Superior temporal gyrus (tissue), 1 donor: Measurements from ENCODE around the gene ADA.
"Not testable (repeated sequence)": the region's sequence is repeated elsewhere in the genome, so short reads cannot be mapped to it uniquely, and the experiment has no call there.

ENCODE experiments used
- DNase-seq: peaks from one replicate; pipeline ENCODE4 v3.0.0-alpha.2; 2016; ENCODE audit errors: extremely low spot score

ADA gene

DNA sequence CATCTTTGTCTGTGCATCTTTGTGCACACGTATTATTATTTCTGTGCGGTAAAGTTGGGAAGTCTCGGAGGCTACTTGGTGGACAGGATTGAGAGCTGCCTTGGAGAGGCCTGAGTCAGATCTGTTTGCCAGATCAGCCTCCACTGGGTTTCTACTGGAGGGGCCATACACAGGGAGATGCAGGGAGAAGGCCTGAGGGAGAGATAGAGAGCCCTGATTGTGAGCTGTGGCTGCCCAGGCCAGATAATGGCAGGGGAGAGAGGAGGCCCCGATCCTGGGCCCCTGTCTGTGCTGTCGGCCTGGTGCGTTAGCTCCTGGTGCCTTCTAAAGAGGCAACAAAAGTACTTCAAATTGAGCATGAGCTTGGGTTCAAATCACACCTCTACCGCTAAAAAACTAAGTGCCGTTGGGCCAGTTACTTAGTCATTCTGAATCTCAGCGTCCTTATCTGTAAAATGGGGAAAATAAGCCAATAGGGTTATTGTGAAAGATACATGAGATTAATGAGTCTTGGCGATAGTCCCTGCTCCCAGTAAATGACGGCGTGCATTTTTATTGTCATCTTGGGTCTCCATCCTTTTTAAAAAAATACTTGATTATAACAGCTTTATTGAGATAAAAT lies 27.6 kb upstream of the ADA start:
- no peak for DNase-seq

DNA sequence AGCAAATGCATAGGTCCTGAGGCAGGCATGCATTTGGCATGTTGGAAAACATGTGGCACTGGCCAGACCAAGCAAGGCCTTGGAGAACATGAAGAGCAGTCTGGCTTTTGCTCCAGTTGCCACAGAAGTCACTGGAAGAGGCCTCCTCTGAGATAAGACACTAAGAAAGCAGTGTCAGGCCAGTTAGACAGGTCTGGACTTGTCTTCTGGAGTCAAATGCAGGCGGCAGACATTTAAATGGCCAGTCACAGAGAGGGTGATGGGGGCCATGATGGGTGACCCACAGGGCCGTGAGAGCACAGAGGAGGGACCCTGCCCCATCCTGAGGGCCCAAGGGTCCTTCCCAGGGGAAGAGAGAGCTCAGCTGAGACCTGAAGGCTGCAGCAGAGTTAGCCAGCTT lies 26.7 kb upstream of the ADA start:
- no peak for DNase-seq

DNA sequence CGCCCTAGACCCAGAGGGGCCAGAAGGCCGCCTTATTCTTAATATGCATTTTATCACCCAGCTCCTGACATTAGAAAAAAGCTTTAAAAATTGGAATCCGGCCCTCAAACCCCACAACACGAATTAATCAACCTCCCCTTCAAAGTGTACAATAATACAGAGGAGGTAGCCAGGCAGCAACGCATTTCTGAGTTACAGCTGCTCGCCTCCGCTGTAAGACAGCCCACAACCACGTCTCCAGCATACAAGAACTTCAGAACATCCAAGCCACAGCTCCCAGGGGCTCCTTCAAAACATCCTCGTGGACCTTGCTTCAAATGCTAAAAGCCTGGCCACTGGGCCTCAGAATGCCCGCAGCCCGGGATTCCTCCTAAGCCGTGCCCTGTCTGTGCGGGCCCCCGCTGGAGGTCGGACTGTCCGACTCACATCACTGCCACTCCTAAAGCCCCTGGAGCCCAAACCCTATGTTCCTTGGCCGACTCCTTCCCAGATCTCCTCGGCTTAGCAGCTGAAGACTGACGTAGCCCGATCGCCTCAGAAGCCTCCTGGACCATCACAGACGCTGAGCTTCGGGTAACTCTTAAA lies 20.9 kb upstream of the ADA start:
- DNase-seq: not testable (repeated sequence)

DNA sequence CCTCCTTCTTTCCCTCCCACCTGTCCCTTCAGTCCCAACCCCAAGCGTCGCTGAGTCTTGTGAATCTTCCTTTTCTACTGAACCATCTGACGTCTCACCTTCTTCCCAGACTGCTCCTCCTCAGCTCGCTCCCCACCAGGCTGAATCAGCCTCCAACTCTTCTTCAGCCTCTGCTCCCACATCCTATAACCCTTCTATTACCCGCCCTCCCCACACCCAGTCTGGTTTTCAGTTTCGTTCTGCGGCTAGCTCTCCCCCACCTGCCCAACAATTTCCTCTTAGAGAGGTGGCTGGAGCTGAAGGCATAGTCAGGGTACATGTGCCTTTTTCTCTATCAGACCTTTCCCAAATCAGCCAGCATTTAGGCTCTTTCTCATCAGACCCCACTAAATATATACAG lies 20.0 kb upstream of the ADA start:
- not testable (repeated sequence) for DNase-seq

DNA sequence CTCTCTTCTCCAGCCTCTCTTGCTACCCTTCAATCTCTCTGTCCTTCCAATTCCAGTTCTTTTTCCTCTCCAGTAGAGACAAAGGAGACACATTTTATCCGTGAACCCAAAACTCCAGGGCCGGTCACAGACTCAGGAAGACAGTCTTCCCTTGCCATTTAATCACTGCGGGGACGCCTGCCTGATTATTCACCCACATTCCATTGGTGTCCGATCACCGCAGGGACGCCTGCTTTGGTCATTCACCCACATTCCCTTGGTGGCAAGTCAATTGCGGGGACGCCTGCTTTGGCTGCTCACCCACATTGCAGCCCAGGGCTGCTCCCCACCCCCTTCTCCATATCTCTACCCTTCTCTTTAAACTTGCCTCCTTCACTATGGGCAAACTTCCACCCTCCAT lies 19.4 kb upstream of the ADA start:
- not testable (repeated sequence) for DNase-seq

DNA sequence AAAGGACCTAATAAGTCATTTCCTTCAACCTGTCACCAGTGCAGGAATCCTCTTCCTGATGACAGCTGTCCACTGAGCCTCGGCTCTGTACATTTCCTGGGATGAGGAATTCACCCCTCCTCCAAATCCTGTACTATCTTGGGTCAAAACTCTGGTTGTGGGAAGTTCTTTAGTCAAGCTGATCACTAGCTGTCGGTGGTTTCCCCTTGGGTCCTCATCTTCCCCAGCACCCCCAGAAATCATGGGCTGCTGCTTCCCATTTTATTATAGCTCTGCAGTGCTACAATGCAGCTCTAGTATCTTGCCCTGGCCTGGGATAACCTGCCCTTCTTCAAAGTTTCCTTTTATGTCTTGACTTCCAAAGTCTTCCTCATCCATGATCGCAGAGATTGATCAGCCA lies 14.6 kb upstream of the ADA start:
- no peak for DNase-seq

DNA sequence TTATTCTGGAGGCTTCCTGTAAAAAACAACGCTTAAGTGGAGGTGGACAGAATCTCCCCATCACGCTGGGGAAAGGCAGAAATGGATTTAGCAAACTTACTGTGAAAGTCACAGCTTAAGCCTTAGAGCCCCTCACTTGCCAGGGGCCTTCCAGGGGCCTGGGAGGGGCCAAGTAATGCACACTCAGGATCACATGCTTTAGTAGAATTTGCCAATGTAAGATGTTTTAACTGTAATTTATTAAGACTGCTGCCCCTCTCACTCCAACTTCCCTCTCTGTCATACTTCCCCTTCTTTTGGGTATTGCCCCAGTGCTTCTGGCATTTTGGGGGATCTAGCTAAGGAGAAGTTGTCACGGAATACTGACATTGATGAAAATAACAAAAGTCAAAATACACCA lies 12.6 kb upstream of the ADA start:
- no peak for DNase-seq

DNA sequence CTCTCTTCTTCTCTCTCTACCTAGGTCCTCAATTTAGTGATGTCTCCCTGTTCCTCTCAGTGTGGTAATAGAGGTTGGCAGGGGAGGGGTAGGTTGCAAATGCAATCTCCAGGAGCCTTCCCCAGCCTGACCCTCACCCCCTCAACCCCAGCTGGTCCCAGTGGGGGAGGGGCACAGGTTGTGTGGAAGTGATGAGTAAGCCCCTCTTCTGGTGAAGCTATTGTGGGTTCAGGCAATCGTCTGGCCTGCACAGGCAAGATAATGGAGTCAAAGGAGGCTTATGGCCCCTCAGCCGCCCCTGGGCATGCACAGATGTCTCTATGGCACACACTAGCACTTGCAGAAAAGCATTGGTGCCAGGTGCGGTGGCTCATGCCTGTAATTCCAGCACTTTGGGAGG lies 10.8 kb upstream of the ADA start:
- DNase-seq: no peak

DNA sequence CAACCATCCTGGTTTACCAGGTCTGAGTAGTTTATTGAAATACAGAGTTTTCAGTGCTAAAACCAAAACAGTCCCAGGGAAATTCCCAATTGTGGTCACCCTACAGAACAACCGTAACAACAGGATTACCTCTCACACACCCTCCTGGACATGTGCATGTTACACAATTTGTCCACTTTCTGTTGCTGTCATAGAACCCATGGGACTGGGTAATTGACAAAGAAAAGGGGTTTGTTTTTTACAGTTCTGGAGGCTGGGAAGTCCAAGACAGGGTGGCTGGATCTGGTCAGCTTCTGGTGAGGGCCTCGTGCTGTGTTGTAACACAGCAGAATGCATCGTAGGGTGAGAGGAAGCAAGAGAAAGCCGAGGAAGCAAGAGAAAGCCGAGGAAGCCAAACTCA lies 9.1 kb upstream of the ADA start:
- no peak for DNase-seq

DNA sequence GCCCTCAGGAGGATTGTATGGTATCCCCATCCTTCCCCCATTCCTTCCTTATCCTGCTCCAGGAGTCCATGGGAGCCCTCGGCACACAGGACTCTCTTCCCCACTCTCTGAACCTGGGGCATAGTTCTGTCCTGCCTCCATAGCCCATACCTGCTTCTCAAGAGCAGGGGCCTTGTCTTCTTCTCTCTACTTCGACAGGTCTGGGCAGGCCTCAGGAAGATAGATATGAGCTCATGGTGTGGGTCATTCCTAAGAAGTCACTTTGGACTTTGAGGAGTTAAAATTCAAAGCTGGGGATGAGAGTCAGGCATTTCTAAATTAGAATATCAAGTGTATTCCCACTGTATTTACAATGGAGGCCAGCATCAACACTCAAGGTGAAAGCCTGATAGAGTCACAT lies 8.4 kb upstream of the ADA start:
- no peak for DNase-seq

DNA sequence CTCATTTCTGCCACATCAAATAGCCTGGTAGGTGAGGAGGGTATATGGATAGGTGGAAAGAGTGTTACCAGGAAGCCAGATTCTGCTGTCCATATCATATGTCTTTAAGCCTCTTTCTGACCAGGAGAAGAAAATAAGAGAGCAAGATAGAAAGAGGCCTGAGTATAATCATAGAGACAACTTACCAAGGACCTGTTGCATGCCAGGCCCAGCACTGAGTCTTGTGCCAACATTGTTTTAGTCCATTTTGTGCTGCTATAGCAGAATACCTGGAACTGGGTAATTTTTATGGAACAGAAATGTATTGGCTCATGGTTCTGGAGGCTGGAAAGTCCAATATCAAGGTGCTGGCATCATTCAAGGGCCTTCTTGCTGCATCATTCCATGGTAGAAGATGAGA lies 7.3 kb upstream of the ADA start:
- DNase-seq: no peak

DNA sequence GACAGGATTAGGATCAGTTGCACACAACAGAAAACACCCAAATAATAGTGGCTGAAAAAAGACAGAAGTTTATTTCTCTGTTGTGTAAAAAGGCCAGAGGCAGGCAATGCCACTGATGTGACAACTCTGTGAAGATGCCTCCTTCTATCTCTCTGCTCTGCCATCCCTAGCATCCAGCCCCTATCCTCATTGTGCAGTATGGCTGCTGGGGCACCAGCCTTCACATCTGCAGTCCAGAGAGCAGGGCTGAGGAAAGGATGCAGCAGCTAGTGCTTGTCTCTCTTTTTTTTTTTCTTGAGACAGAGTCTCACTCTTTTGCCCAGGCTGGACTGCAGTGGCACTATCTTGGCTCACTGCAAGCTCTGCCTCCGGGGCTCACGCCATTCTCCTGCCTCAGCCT lies 6.4 kb upstream of the ADA start:
- DNase-seq: no peak

DNA sequence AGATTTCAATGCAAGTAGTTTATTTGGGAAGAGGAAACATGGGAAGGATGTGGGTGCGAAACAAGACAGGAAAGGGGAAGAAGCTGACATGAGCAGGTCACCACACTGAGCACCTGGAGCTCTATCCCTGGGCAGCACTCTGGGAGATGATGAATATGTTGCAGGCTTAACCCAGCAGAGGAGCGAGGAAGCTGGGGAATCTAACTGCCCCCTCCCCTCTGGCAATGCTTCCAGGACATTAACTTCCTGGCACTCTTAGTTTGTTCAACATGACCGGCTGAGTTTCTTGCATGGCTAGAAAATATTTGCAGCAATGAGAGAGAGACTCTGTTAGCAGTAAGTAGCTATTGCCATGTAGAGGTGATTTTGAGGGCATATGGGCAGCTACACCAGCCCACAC lies 4.9 kb upstream of the ADA start:
- no peak for DNase-seq

DNA sequence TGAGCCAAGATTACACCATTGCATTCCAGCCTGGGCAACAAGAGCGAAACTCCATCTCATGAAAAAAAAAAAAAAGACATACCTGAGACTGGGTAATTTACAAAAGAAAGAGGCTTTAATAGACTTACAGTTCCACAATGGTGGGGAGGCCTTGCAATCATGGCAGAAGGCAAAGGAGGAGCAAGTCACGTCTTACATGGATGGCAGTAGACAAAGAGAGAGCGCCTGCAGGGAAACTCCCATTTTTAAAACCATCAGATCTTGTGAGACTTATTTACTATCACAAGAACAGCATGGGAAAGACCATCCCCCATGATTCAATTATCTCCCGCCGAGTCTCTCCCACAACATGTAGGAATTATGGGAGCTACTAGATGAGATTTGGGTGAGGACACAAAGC lies 2.7 kb upstream of the ADA start:
- DNase-seq: not testable (repeated sequence)

DNA sequence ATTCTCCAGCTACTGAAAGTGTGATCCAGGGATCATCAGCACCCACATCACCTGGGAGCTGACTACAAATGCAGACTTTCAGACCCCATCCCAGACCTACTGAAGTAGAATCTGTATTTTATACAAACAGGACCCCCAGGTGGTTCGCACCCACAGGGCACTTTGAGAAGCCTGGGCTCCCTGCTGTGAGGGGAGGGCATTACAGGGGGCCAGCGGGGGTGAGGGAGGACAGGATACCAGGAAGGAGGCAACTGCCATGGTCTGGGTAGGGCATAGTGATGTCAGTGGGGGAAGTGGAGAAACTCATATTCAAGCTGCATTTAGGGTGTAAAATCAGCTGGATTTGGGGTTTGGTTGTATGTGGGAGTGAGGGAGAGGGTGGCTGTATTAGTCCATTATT lies 2.0 kb upstream of the ADA start:
- DNase-seq: no peak

DNA sequence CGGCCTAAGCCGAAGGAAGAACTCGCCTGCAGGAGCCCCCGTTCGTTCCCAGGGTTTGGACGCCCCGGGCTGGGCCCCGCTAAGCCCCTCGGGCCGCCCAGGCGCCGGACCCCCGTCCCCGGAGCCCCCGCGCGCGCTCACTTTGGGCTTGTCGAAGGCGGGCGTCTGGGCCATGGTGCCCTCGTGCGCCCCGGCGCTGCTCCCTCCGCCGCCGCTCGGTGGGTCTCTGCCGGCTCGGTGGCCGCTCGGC lies 140 bp downstream of the ADA start:
- no peak for DNase-seq

DNA sequence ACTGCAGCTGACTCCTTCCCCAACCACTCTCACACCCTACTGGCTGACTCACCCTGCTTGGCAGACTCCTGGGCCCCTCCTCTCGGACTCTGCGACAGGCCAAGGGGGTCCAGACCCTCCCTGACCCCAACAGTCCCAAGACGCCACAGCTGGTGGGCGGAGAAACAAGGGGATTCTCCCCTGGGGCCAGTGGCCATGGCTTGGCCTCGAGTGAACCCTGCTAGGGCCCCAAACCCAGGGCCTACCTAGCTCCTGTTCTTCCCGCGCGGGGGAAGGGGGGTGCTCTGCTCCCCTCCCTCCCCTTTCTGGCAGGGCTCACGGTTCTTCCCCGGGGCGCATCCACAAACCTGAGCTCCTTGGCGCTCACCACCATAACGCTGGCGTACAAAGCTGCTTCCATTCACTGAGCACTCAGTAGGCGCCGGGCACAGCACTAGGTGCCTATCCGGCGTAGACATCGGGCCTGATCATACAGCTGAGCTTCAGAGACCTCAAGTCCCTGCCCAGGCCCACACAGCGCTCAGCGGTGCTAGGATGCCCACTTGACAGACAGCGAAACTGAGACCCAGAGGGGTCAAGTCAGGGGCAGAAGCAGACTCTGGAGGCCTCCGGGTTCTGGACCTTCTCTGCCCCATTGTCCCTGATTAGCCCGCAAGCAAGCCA lies 597 bp downstream of the ADA start:
- DNase-seq: no peak

DNA sequence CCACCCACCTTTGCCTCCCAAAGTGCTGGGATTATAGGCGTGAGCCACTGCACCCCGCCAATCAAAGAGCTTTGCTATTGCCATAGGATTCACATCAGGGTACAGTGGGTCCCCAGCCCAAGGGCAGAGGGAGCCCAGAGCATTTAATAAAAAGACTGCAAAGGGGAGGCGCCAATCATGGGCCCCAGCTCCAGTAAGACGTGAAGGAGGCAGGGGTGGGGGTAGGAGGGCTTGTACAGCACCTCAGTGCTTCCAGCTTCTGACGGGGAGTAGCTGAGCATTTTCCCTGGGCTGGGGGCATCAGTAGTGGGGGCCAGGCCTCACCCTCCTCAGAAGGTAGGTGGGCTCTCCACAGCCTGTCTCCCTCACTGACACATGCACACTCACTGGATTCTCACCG lies 1.5 kb downstream of the ADA start:
- DNase-seq: no peak

DNA sequence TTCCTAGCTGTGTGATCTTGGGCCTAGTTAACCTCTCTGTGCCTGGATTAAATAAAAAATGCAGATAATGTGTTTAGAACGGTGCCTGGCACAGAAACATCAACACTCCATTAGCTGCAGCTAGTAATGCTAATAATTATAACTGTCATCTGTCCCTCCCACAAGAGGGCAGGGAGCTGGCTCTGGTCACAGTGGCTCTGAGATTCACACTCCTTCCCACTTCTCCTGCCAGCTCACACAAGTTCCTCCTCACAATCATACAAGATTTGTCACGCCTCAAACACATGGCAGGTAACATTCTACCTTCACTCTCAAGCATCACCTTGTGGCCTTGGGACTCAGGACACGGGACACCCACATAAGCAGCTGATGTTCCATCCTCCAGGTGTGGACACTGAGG lies 2.4 kb downstream of the ADA start:
- no peak for DNase-seq

DNA sequence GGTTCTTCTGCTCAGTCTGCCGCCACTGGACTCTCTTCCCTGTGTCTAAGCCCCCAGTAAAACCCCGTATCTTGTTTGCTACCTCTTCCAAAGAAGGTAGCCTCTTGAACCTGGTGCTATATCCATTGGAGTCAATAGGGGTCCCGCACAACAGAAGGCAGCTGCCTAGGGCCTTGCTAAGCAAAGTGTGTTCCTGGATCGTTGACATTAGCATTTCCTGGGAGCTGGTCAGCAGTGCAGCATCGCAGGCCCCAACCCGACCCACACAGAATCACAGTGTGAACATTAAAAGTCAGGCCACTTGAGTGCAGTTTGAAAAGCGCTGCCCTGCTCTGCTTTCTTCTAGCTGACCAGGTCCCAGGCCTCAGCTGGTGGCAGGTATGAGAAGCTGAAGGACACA lies 2.9 kb downstream of the ADA start:
- DNase-seq: no peak

DNA sequence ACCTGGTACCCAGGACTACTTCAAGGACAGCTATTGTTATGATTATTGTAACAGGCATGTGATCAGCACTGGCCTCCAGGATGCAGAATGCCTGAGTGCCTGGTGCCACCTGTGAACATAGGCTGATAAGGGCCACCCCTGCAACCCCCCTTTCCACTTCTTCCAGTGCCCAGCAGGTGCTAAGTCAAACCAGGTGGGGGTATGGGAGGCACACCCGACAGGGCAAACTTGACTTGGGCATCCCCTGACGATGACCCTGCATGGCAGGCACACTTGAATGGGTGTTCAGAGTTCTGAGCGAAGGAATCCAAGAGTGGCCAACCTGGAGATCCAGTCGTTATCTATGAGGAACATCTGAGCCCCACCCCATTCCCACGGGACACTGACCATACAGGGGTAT lies 3.4 kb downstream of the ADA start:
- no peak for DNase-seq

DNA sequence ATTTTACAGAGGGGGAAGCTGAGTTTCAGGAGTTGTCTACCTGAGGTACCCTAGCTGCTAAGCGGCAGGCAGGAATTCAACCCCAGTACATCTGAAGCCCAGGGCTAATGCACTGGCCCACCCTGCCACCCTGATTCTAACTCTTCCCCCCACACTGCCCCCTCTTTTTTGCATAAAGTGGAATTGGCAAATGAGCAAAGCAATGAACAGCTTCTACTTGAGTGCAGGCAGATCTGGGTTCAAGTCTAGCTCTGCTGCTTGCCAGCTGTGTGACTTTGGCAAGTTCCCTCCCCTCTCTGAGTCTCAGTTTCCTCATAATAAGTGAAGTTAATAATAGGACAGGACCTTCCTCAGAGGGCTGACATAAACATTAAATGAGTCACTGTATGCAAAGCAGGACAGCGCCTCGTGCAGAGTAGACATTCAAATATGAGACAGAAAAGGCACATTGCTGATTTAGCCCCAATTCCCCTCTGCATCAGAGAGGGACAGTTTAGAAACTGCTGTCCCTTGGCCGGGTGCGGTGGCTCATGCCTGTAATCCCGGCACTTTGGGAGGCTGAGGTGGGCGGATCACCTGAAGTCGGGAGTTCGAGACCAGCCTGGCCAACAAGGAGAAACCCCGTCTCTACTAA lies 4.7 kb downstream of the ADA start:
- no peak for DNase-seq

DNA sequence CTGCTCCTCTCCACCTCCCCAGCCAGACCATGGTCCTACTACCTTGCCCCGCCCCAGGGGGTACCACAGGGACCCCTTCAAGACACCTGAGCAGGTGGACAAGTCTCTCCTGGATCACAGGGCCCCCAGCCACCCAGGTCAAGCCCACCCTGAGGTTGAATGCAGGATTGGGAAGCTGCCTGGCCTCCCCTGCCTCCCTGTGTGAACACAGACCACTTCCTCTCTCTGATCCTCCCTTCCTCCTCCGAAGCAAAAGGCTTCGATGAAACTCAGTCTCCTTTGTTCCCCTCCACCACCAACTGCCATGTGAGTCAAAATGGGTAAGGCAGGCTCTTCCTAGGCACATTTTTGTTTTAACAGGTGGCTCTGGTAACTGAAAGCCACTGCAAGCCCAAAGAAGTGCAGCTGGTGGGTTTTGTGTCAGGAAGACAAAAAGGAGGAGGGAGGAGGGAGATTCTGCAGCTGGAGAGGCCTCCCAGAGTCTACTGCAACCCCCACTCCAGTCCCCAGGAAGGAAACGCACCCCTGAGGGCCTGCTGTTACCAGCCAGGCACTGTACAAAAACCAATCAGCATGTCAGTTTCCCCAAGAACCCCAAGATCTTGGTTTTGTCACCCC lies 5.4 kb downstream of the ADA start:
- DNase-seq: no peak
